GOT3 (cell line): Measurements from ENCODE around the gene OLFM4.

ENCODE experiments used
- DNase-seq: peaks from one replicate; lab custom pipeline; 2025; ENCODE audit warnings: mixed read lengths; lab: John Stamatoyannopoulos, UW

Gene OLFM4

DNA sequence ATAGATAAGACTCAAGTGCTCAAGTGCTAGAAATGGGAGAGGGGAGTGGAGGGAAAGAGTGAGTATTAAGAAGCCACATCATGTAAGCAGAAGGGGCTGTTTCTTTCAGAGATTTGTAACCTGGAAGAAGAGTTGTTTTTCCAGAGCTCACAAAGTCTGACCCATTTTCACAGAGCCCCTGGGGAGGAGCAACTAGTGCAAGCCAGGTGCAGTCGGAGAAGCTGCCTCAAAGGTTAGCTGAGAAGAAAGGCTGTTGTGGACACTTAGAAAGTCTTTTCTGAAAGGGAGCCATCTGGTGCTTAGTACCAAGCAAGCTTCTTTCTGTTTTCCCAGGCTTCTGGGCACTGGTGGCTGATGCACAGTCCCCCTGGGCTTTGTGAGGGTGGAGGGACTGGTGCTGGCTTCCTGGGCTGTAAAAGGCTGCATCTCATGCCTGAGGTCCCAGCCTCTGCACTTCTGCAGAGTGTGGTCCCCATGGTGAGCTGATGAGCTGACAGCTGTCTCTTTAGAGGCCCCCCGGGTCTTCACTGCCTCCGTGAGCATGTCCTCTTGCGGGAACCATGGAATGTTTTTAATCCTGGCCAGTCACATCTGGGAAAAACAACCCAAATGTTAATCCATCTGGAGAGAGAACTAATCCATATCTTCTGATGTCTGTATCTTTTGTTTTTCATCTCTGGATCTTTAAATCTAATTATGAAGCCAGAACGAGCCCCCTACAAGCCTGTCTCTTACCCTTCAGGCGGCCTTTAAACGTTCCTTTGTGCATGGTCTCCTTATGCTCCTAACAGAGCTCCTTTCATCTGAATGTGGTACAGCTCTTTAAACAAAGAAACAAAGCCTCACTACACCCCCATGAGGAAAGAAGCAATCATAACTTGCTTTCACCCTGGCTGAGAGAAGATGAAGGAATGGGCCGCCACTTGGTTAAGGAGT is 40.2 kb downstream of the OLFM4 start:
- DNase-seq = no peak

DNA sequence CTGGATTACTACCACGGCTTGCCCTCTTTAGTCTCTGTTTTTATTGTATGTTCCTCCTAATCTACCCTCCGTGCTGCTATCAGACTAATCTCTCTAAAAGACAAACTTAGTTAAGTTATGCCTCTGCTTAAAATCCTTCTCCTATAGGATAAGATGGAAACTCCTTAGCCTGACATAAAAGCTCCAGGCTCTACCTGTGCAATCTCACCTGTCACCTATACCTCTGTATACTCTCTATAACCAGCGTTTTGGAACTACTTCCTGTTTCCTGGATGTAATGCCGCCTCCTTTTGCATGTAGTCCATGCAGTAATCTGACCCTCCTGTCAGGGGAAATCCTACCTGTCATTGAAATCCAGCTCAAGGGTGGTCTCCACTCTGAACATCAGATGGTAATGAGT is 41.2 kb downstream of the OLFM4 start:
- no peak for DNase-seq

DNA sequence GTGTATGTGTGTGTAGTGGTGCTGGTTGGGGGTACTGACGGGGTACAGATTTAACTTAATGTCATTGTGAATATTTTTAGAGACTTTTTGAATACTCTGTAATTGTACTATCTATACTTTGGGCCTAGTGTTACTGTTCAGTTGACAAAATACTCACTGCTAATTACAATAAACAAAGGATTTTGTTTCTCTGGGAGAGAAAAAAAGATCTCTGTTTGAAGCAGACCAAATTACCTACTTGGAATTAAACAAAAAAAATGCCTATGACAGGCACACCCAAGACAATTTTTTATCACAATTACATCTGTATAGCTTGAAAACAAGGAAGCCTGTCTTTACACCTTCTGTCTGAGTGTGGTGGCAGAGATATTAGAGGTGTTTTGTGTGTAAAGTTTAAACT is 45.1 kb downstream of the OLFM4 start:
- DNase-seq = no peak

GRCh38 chr13:53074114-53074513 is 45.5 kb downstream of the OLFM4 start:
- DNase-seq = no peak

DNA sequence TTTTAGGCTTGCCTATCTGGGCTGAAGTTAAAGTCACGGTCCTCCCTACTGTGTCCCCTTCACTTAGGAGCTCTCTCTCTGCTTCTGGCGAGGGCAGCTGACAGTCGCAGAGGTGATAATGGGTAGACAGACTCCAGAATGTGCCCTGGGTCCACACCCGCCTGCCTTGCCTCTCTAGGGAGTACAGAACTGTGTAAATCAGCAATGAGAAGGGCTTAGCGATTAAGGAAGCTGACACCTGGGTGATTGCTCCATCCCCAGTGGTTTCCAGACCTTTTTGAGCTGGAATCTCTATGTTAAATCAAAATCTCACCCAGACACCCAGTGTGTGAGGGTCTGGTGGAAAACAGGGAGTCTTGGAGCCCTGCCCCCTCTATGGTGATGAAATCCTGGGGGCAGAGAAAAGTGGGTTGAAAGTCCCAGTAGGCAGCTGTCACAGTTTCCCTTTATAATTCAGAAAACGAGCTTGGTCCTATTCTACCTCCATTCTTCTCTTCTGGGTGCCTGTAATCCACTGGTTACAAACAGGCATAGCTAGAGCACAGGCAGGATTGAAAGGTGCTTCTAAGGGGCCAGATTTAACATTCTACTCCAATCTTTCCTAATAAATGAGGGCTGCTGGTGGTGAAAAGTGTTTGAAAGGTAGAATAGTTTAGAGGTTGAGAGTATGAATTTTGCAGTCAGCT is 46.9 kb downstream of the OLFM4 start:
- DNase-seq = no peak

DNA sequence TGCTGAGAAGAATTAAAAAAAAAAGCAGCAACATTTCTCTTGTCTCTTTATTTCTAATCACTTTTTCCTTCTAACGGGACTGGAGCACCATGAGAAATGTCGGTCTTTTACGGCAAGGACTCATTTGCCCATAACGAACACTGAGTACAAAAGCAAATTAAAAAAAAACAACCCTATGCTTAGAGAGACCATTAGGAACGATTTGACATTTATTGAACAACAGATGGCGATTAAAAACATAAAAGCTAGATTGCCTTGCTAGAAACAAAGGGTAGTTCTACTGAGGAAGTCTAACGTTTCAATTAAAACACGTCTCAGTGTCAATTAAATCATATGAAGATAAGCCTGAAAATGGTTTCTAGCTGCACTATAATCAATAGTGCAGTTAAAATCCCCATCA is 51.1 kb downstream of the OLFM4 start:
- no peak for DNase-seq

- no peak for DNase-seq
These were observed 60.3 kb downstream of the OLFM4 start for GRCh38 chr13:53088871-53089270.

DNA sequence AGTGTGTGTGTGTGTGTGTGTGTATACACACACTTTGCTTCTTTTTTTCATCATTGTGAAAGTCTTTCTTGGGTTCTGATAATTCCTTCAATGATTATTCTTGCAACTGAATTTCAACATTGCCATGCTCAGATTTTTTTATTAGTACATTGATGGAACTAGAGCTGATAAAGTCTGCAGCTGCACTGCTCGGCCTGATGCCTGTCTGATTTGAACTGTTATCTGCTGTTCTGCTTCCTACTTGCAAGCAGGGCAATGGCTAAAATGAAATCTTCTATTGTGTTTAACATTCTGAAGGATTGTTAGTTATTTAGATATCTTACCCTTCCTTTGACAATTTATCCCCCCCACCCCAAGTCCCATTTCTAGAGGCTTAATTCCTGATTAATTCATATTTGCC is 61.3 kb downstream of the OLFM4 start:
- DNase-seq = no peak

GRCh38 chr13:53090461-53090860 is 61.8 kb downstream of the OLFM4 start:
- DNase-seq = no peak

GRCh38 chr13:53092931-53093330 is 64.3 kb downstream of the OLFM4 start:
- DNase-seq = no peak

DNA sequence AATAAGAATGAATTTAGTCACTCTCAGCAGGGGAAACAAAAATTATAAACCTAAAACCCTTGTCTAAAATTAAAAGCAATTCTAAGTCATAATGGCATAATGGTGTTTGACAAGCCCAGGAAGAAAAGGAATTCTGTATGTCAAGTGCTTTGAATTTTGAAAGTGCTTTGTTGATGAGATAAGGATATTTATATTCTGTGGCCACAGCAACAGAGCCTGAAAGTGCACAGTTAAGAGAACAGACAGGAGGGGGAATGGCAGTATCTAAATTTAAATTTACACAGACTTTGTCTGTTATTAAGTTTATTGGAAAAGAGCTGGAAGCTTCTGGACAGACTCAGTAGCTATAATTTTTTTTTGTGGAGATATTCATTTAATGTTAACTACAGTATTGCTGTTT is 69.8 kb downstream of the OLFM4 start:
- no peak for DNase-seq

- DNase-seq = no peak
These were observed 71.9 kb downstream of the OLFM4 start for GRCh38 chr13:53100394-53101063.
